ENCODE results near the gene MLLT3. TPM values are rescaled to one million over a fixed set of nuclear protein-coding genes. Genes with fewer than 3 reads are reported as not detected.

MLLT3 gene
- total RNA-seq, 4 donors from 2014 or later: 4.8 to 17.8 (median 12.1) TPM

GRCh38 chr9:20376731-20377375 is 245.4 kb downstream of the MLLT3 start:
- DNase-seq (ENCODE audit: low spot score): no peak
- ATAC-seq (ENCODE audit: low FRiP score): no peak
- TF ChIP-seq, protein P1, sequence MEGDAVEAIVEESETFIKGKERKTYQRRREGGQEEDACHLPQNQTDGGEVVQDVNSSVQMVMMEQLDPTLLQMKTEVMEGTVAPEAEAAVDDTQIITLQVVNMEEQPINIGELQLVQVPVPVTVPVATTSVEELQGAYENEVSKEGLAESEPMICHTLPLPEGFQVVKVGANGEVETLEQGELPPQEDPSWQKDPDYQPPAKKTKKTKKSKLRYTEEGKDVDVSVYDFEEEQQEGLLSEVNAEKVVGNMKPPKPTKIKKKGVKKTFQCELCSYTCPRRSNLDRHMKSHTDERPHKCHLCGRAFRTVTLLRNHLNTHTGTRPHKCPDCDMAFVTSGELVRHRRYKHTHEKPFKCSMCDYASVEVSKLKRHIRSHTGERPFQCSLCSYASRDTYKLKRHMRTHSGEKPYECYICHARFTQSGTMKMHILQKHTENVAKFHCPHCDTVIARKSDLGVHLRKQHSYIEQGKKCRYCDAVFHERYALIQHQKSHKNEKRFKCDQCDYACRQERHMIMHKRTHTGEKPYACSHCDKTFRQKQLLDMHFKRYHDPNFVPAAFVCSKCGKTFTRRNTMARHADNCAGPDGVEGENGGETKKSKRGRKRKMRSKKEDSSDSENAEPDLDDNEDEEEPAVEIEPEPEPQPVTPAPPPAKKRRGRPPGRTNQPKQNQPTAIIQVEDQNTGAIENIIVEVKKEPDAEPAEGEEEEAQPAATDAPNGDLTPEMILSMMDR (IDR thresholded peaks at IDR 0.05): no peak

GRCh38 chr9:20376042-20376441 is 246.3 kb downstream of the MLLT3 start:
- no peak for DNase-seq (ENCODE audit: low spot score)
- TF ChIP-seq, protein P1 (IDR thresholded peaks at IDR 0.05): no peak
- ATAC-seq (ENCODE audit: low FRiP score): no peak

DNA sequence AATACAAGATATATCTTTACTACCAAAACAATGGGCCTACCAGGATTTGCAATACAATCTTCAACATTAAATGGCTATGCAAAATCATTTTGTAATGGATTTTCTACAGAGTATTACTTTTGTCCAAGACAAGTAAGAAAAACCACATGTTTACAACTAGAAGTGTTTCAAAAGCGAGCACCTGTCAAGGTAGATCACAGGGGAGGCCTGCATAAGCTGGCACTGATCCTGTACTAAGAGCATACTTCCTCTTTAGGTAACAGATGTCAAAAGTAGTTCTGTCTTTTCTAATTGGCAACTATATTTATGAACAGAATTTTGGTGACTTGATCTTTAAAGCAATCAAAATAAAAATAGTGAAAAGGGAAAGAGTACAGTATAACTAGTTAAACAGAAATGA is 249.0 kb downstream of the MLLT3 start:
- ATAC-seq (ENCODE audit: low FRiP score): no peak
- DNase-seq (ENCODE audit: low spot score): no peak
- TF ChIP-seq, protein P1 (IDR thresholded peaks at IDR 0.05): no peak

DNA sequence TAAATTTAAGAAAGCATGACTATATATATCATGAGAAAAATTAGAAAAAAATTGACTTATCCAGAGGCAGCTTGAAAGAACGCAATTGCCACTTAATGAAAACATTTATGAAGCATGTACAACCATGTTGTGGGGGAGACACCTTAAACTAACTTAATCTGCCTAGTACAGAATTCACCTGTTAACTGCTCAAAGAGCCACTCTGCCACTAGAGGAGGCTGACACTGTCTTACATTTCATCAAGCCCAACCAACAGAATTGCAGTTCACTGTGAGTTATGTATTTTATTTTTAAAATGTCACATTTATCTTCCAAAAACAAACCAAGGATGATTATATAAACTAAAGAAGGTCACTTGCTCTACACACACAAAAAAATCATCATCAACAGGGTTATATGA is 252.9 kb downstream of the MLLT3 start:
- ATAC-seq (ENCODE audit: low FRiP score) (no peak), DNase-seq (ENCODE audit: low spot score) (no peak)
- TF ChIP-seq, protein P1 (IDR thresholded peaks at IDR 0.05): no peak

GRCh38 chr9:20367855-20368254 is 254.4 kb downstream of the MLLT3 start:
- no peak for ATAC-seq (ENCODE audit: low FRiP score)

GRCh38 chr9:20364959-20365358 is 257.3 kb downstream of the MLLT3 start:
- TF ChIP-seq, protein P1 (IDR thresholded peaks at IDR 0.05): no peak

More at GRCh38 chr9:20367855-20368254, 254.4 kb downstream of the MLLT3 start:
- TF ChIP-seq, protein P1 (IDR thresholded peaks at IDR 0.05): no peak
- no peak for DNase-seq (ENCODE audit: low spot score)

DNA sequence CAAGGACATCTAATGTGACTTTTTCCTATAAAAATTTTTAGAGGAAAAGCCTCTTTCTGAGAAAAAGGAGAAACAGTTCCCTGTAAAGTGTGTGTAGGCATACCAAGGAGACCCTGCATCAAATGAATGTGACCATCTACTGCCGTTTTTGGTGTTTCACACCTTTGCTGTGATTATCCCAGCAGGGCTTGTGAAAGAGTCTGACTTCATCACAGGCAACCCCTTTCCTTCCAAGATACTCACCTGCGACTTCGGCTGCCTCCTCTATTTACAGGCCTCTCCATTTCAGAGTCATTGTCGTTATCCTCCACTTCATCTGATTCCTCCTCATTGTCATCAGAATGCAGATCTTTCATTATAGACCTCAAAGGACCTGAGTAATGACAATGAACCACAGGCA is 259.1 kb downstream of the MLLT3 start:
- no peak for DNase-seq (ENCODE audit: low spot score)
- TF ChIP-seq, protein P1 (IDR thresholded peaks at IDR 0.05): no peak
- ATAC-seq (ENCODE audit: low FRiP score): no peak

More at GRCh38 chr9:20364959-20365358, 257.3 kb downstream of the MLLT3 start:
- DNase-seq (ENCODE audit: low spot score): no peak
- ATAC-seq (ENCODE audit: low FRiP score): no peak
